HG02763 (cell line): ENCODE results near the gene C1QA.

Source experiments
- ATAC-seq: cut with Tn5 transposase; IDR thresholded peaks from one replicate; pipeline ENCODE4 v1.9.1; 2021; ENCODE audit warnings: mild to moderate bottlenecking, moderate library complexity; ENCODE audit not compliant: unreplicated experiment

Gene C1QA, protein sequence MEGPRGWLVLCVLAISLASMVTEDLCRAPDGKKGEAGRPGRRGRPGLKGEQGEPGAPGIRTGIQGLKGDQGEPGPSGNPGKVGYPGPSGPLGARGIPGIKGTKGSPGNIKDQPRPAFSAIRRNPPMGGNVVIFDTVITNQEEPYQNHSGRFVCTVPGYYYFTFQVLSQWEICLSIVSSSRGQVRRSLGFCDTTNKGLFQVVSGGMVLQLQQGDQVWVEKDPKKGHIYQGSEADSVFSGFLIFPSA

DNA sequence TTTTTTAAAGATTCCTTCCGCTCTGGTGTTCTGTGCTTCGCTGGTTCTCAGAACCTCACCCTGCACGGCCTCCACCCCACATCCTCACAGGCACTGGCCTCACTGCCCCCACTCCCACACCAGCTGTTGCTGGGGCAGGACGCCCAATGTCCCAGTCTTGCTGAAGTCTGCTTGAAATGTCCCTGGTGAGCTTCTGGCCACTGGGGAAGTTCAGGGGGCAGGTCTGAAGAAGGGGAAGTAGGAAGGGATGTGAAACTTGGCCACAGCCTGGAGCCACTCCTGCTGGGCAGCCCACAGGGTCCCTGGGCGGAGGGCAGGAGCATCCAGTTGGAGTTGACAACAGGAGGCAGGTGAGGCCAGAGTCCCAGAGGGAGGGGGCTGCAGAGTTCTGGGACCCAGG is at the start of gene C1QA:
Gene C1QA, plus strand, starts transcription at position 276 of the 400 bp plus-strand sequence. CDS start 989 bp downstream, outside the sequence.
- no peak for ATAC-seq

DNA sequence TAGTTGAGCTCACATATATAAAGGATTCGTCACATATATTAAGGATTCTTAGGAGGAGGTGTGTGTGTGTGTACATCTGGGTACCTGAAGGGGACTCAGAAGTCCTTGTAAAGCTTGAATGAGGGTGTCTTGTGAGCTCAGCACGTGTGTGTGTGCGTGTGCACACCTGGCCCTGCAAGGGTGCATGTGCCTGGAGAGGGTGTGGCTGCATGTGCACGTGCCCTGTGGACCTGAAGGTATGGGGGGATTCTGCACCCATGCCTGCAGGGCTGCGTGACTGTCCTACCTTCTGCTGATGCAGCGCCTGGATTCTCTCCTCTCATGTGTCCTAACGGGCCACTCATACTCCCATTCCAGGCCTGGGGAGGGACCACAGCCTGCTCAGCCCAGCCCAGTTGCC is 49.2 kb upstream of the C1QA start:
- no peak for ATAC-seq

- ATAC-seq, result no peak
Observed at GRCh38 chr1:22588899-22589422, 47.5 kb upstream of the C1QA start.

DNA sequence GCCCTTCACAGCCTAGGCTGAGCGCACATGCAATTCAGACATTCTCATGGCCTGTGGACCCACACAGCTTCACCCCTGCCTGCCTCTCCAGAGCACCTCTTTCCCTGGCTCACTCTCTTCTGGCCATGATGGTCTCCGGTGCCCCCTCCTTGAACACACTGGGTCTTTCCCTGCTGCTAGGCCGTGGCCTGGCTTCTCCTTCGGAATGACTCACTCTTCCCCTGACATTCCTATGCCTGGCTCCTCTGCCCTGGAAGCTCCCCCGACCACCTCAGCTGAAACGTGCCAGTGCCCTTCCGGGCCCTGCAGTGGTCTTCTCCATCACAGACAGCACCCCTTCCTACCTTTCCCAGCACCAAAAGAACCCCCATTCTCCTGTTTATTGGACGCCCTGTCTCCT is 44.9 kb upstream of the C1QA start:
- ATAC-seq, result no peak

GRCh38 chr1:22592051-22592450 is 44.4 kb upstream of the C1QA start:
- ATAC-seq, result no peak

DNA sequence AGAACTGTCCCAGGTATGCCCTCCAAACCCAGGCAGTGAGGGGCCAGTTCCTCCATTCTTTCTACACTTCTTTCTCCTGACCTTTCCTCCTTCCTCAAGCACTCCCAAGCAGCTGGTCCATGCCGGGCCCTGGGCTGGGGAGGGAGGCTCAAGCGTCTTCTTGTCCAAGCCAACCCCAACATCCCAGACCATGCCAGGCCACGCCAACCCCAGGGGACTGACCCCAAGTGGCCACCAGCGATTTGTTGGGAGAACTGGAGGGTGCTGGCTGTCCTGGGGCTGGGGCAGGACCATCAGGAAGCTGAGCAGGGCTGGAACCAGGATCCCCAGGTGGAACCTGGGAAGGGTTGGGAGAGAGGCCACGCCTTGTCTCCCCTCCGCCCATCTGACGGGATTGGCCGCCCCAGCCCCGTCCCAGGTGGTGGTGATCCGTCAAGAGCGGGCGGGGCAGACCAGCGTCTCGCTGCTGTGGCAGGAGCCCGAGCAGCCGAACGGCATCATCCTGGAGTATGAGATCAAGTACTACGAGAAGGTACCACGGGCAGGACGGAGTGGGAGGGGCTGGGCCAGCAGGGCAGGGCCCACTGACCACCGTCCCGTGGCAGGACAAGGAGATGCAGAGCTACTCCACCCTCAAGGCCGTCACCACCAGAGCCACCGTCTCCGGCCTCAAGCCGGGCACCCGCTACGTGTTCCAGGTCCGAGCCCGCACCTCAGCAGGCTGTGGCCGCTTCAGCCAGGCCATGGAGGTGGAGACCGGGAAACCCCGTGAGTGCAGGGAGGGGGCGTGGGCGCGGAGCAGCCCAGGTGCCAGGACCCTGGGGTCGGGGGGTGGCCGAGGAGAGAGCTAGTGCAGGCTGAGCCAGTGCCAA is 43.3 kb upstream of the C1QA start:
- ATAC-seq, result no peak

DNA sequence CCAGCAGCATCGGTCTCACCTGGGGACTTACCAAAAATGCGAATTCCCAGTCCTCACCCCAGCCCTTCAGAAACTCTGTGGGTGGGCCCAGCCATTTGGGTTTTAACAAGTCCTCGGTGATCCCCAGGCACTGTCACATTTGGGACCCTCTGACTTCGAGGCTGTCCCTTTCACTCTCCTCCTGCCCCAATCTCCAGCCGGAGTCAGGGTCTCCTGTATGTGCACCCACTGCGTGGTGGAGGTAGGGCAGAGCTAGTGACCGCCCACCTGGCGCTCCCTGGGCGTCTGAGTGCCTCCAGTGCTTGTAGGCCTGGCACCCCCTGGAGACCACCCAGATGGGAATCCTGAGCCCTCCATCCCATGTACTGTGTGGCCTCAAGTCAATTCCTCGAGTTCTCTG is 42.0 kb upstream of the C1QA start:
- ATAC-seq, result no peak

DNA sequence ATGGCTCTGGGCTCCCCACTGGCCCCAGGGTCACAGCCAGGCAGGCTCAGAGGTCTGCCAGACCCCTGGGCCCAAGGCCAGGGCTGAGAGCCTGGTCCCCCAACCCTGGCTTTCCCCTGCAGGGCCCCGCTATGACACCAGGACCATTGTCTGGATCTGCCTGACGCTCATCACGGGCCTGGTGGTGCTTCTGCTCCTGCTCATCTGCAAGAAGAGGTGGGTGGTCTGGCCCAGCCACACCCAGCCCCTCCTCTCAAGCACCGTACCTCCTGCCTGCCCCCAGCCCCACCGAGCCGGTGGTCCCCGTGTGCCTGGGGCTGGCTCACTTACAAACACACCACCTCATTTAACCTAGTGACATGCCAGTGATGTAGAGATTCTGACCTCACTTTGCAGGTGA is 41.3 kb upstream of the C1QA start:
- ATAC-seq, result no peak

- ATAC-seq, result no peak
Observed at GRCh38 chr1:22597301-22597965, 39.0 kb upstream of the C1QA start.

DNA sequence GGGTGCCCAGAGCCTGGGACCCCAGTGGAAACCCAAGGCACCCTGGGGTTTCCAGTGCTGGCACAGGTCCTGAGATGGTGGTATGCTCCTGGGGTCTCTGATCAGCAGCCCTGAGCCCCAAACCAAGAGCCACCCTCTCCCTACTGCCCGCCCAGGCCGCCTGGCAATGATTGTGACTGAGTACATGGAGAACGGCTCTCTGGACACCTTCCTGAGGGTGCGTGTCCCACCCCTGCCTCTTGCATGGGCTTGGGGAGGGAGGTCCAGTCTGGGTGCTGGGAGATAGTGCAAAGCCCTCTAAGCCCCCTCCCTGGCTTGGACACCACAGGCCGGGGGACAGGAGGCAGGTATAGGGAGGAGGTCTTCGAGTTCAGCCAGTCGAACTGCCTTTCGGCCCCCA is 38.4 kb upstream of the C1QA start:
- no peak for ATAC-seq

GRCh38 chr1:22598736-22599135 is 37.7 kb upstream of the C1QA start:
- ATAC-seq, result no peak

DNA sequence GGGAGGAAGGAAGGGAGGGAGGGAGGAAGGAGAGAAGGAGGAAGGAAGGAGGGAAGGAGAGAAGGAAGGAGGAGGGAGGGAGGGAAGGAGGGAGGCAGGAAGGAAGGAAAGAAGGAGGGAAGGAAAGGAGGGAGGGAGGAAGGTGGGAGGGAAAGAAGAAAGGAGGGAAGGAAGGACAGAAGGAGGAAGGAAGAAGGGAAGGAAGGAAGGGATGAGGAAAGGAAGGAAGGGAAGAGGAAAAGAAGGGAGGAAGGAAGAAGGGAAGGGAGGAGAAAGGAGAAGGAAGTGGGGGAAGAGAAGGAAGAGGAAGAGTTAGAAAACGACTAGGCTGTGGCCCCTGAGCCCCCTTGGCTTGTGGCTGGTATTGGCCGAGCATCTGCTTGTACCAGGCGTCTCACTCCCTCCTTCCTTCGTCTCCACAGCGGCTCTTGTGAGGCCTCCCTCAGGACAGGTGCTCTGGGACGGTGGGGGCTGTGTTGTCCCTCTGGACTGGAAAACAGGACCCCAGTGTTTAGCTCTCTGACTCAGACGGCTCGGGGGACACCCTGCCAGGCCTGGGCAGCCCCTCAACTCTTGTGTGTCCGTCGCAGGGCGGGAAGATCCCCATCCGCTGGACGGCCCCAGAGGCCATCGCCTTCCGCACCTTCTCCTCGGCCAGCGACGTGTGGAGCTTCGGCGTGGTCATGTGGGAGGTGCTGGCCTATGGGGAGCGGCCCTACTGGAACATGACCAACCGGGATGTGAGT is 36.2 kb upstream of the C1QA start:
- ATAC-seq, result no peak

DNA sequence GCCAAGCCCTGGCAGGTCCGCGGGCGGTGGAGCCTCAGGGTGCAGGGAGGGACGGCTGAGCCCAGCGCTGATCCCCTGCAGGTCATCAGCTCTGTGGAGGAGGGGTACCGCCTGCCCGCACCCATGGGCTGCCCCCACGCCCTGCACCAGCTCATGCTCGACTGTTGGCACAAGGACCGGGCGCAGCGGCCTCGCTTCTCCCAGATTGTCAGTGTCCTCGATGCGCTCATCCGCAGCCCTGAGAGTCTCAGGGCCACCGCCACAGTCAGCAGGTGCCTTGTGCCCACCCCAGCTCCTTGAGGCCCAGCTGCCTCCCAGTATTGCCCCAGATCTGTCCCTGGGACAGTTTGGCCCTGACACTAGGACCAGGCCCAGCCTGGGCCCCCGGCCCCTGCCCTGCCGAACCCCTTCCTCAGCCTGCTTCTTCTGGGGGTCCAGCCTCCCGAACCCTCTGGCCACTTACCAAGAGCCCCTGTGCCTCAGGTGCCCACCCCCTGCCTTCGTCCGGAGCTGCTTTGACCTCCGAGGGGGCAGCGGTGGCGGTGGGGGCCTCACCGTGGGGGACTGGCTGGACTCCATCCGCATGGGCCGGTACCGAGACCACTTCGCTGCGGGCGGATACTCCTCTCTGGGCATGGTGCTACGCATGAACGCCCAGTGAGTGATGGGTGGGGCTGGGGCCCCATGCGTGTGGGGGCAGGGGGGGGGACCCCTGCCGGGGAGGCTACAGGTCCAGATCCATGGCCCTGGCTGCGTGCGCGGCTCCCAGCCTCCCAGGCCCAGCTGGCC is 35.4 kb upstream of the C1QA start:
- no peak for ATAC-seq

GRCh38 chr1:22601610-22602009 is 34.8 kb upstream of the C1QA start:
- ATAC-seq, result no peak

DNA sequence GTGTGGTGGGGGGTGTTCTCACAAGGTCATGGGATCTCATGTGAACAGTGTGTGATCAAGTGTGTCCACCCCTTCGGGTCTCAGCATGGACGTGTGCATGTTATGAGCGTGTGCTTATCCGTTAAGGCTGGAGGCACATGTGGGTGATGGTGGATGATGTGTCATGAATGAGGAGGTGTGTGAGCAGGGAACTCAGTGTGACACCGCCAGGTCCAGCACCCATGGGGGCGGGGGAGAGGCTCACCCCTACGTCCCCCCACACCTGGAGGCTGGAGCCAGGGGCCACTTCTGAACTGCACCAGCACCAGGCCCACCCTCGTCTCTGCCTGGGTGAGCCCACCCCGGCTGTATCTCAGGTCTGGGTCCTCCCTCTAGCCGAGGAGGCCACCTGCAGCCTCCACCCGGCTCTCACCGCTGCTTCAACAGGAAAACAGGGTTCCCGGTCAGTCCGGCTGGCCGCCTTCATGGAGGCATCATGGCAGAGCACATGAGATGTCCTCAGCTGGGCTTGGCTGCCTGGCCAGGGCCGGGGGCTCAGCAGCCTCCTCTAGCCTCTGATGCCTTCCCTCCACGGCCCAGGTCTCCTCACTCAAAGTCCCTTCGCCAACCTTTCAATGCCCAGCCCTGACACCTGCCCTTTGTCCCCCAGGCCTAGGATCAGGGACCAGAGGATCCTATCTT is 34.2 kb upstream of the C1QA start:
- ATAC-seq, result no peak

- ATAC-seq, result no peak
Observed at GRCh38 chr1:22606161-22606560, 30.3 kb upstream of the C1QA start.

GRCh38 chr1:22607154-22607553 is 29.3 kb upstream of the C1QA start:
- no peak for ATAC-seq

DNA sequence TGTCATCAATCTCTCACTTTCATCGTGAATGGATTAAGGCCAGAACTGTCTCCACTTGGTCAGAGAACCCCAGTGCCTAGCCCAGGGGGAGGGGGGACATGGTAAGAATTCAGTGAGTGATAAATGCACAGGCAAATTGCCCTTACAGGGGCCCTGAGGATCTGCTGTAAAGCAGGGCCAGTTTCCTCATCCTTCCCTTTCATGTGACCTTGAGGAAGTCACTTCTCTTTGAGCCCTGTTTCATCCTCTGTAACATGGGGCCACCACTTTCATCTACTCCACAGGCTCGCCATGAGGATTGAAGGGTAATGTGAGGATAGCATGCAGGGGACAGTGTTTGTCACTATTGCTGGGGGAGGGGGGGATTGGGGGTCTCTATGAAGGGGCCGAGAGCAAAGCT is 28.1 kb upstream of the C1QA start:
- ATAC-seq, result no peak

DNA sequence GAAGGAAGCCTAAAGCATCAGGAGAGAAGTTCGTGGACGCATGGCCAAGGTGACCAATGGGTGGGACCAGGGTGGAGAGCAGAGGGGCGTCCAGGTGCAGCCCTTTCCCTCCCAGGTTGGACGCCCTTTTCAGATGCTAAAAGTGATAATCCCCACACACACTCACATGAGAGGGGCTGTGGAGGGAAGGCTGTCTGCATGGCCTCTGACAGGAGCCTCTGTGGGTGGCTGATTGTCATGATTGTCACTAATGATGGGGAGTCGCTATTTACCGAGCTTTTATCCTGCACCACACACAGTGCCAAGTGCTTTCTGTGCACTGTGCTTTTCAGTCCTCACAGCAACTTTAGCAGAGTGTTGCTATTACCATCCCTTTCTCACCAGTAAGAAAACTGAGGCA is 27.1 kb upstream of the C1QA start:
- ATAC-seq, result no peak

DNA sequence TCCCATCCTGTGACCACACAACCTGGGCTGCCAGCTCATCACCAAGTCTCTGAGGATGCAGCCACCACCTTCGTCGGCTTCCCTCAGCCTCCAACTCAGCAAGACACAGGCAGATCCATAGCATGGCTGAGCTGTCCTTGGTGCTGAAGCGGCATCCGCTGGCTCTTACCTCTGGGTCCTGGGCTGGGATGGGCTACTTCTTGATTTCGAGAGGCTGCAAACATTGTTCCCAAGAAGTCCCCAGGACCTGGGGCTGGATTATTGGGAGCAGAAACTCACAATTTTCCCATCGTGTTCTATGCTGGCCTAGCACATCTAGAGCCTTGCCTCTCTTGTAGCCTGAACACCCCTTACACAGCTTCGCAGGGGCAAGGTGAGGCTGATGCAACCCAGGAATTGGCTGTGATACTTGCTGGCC is 24.9 kb upstream of the C1QA start:
- ATAC-seq, result no peak
